Measurements from ENCODE around the gene MCM3AP. TPM values are rescaled to one million over a fixed set of nuclear protein-coding genes. Genes with fewer than 3 reads are reported as not detected.

MCM3AP gene
- total and polyA plus RNA-seq, 9 of the 15 experiments (the other 6 are each of a cell fraction or from before 2014, with no cell fraction given): 6.5 to 179 (median 69.6) TPM

GRCh38 chr21:46228345-46229051 lies 56.9 kb downstream of the MCM3AP start, which contains the start of gene LSS (continued):
- no peak for TF ChIP-seq ZNF277 (CRISPR knock-in tag; IDR thresholded peaks at IDR 0.05; ENCODE audit: borderline replicate concordance)
- peak; percentile 95 for TF ChIP-seq RBM25 (IDR thresholded peaks at IDR 0.05; ENCODE audit: low read depth, low read length, severe bottlenecking)
- TF ChIP-seq, protein P1, sequence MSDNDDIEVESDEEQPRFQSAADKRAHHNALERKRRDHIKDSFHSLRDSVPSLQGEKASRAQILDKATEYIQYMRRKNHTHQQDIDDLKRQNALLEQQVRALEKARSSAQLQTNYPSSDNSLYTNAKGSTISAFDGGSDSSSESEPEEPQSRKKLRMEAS (CRISPR knock-in tag; IDR thresholded peaks at IDR 0.05): peak; percentile 66
- TF ChIP-seq ZNF124 (CRISPR knock-in tag; IDR thresholded peaks at IDR 0.05): no peak
- no peak for TF ChIP-seq ZNF224 (CRISPR knock-in tag; IDR thresholded peaks at IDR 0.05)
- TF ChIP-seq JUN (IDR thresholded peaks at IDR 0.05; ENCODE audit: borderline replicate concordance, low read depth, low read length): no peak
- no peak for TF ChIP-seq JUN (CRISPR knock-in tag; IDR thresholded peaks at IDR 0.05; ENCODE audit: borderline replicate concordance)
- no peak for TF ChIP-seq SFPQ (IDR thresholded peaks at IDR 0.05; ENCODE audit: low read depth, low read length)
- no peak for TF ChIP-seq ZNF77 (CRISPR knock-in tag; IDR thresholded peaks at IDR 0.05)
- TF ChIP-seq SP2 (IDR thresholded peaks at IDR 0.05; ENCODE audit: extremely low read depth, low read depth, low read length, poor library complexity, severe bottlenecking): peak; percentile 12
- no peak for TF ChIP-seq PRMT5 (CRISPR knock-in tag; IDR thresholded peaks at IDR 0.05)
- TF ChIP-seq, protein P2, sequence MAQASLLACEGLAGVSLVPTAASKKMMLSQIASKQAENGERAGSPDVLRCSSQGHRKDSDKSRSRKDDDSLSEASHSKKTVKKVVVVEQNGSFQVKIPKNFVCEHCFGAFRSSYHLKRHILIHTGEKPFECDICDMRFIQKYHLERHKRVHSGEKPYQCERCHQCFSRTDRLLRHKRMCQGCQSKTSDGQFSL (CRISPR knock-in tag; IDR thresholded peaks at IDR 0.05): 0 out of 2 replicates have a peak, but pooled peaks have one; percentile 26
- TF ChIP-seq, protein P2 (tag; IDR thresholded peaks at IDR 0.05): no peak; a peak in 1 of 4 replicates
- TF ChIP-seq TEAD4 (IDR thresholded peaks at IDR 0.05; ENCODE audit: low read length): no peak
- no peak for TF ChIP-seq TEAD4 (CRISPR knock-in tag; IDR thresholded peaks at IDR 0.05; ENCODE audit: borderline replicate concordance)
- peak; percentile 31 for TF ChIP-seq KDM5B (IDR thresholded peaks at IDR 0.05; ENCODE audit: insufficient replicate concordance, low read depth, low read length)
- peak; percentile 81 for TF ChIP-seq HNRNPL (IDR thresholded peaks at IDR 0.05; ENCODE audit: low read depth, low read length)
- TF ChIP-seq ZNF282 (CRISPR knock-in tag; IDR thresholded peaks at IDR 0.05): no peak; the same call in 1 of the 2 replicates
- TF ChIP-seq KAT2B (IDR thresholded peaks at IDR 0.05; ENCODE audit: low read depth, low read length): no peak
- TF ChIP-seq, protein P3, sequence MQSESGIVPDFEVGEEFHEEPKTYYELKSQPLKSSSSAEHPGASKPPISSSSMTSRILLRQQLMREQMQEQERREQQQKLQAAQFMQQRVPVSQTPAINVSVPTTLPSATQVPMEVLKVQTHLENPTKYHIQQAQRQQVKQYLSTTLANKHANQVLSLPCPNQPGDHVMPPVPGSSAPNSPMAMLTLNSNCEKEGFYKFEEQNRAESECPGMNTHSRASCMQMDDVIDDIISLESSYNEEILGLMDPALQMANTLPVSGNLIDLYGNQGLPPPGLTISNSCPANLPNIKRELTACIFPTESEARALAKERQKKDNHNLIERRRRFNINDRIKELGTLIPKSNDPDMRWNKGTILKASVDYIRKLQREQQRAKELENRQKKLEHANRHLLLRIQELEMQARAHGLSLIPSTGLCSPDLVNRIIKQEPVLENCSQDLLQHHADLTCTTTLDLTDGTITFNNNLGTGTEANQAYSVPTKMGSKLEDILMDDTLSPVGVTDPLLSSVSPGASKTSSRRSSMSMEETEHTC (IDR thresholded peaks at IDR 0.05): no peak
- TF ChIP-seq HDAC1 (IDR thresholded peaks at IDR 0.05): peak in 1 of 2 experiments; percentile 95; a peak in 2 of 4 replicates

All from K562 (cell line).